ENCODE data around the gene SLC35F3. TPM values are rescaled to one million over a fixed set of nuclear protein-coding genes. Genes with fewer than 3 reads are reported as not detected.

Gene SLC35F3
- total RNA-seq, 1 experiment from 2014 or later, result 0.66 TPM

DNA sequence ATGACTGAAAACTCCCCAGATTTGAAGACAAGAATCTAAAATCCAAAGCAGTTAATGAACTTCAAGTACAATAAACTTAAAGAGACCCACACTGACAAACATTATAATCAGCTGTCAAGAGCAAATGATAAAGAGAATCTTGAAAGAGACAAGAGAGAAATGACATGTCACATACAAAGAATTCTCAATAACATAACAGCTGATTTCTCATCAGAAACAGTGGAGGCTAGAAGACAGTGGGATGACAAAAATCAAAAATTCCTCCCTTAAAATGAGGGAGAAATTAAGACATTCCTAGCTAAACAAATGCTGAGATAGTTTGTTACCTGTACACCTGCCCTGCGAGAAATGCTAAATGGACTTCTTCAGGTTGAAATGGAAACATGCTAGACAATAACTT is 432.8 kb downstream of the SLC35F3 start:
- Mint-ChIP-seq H3K9me3 (ENCODE audit: low read depth, unreplicated experiment) (peaks cover 12% of the 10 kb centered on the region), H3K4me1 (ENCODE audit: low read depth, unreplicated experiment) (no peaks in the 10 kb centered on the region), H3K36me3 (ENCODE audit: insufficient read depth, unreplicated experiment) (no peaks in the 10 kb centered on the region), H3K4me3 (ENCODE audit: low read depth, unreplicated experiment) (no peak overlapping the region), H3K27ac (ENCODE audit: unreplicated experiment) (no peak overlapping the region), H3K27me3 (ENCODE audit: unreplicated experiment) (peaks cover 9% of the 10 kb centered on the region)
- no TSS peak for BruUV-seq (replicated peaks)
- no peak for DNase-seq
- TF ChIP-seq, protein P1, sequence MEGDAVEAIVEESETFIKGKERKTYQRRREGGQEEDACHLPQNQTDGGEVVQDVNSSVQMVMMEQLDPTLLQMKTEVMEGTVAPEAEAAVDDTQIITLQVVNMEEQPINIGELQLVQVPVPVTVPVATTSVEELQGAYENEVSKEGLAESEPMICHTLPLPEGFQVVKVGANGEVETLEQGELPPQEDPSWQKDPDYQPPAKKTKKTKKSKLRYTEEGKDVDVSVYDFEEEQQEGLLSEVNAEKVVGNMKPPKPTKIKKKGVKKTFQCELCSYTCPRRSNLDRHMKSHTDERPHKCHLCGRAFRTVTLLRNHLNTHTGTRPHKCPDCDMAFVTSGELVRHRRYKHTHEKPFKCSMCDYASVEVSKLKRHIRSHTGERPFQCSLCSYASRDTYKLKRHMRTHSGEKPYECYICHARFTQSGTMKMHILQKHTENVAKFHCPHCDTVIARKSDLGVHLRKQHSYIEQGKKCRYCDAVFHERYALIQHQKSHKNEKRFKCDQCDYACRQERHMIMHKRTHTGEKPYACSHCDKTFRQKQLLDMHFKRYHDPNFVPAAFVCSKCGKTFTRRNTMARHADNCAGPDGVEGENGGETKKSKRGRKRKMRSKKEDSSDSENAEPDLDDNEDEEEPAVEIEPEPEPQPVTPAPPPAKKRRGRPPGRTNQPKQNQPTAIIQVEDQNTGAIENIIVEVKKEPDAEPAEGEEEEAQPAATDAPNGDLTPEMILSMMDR (IDR thresholded peaks at IDR 0.05; ENCODE audit: unreplicated experiment), result no peak
- CTCF ChIA-PET, result interaction anchor here (0.6 to 1.6 kb wide), 3 partner anchors 11 to 632 kb away, joined by 3 read pairs; no protein-coding TSS in a partner anchor
- intact Hi-C loops (cut with micrococcal nuclease; ENCODE audit: unreplicated experiment), result no loop called here

DNA sequence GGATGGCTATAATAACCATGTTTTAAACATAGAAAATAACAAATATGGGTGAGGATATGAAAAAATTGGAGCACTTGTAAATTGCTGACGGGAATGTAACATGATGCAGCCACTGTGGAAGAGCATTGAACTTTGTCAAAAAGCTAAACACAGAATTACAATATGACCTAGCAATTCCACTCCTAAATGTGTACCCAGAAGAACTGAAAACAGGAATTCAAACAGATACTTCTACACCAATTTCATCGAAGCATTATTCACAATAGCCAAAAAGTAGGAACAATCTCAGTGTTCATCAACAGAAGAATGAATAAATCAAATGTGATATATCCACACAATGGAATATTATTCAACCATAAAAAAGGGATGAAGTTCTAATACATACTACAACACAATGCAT is 436.1 kb downstream of the SLC35F3 start:
- Mint-ChIP-seq H3K9me3 (ENCODE audit: low read depth, unreplicated experiment) (peaks cover 12% of the 10 kb centered on the region), H3K27me3 (ENCODE audit: unreplicated experiment) (no peaks in the 10 kb centered on the region), H3K36me3 (ENCODE audit: insufficient read depth, unreplicated experiment) (no peaks in the 10 kb centered on the region), H3K4me3 (ENCODE audit: low read depth, unreplicated experiment) (no peak overlapping the region), H3K4me1 (ENCODE audit: low read depth, unreplicated experiment) (no peaks in the 10 kb centered on the region), H3K27ac (ENCODE audit: unreplicated experiment) (no peak overlapping the region)
- no TSS peak for BruUV-seq (replicated peaks)
- no peak for DNase-seq
- CTCF ChIA-PET, result no interaction called here
- TF ChIP-seq, protein P1 (IDR thresholded peaks at IDR 0.05; ENCODE audit: unreplicated experiment), result no peak
- intact Hi-C loops (cut with micrococcal nuclease; ENCODE audit: unreplicated experiment), result no loop called here

DNA sequence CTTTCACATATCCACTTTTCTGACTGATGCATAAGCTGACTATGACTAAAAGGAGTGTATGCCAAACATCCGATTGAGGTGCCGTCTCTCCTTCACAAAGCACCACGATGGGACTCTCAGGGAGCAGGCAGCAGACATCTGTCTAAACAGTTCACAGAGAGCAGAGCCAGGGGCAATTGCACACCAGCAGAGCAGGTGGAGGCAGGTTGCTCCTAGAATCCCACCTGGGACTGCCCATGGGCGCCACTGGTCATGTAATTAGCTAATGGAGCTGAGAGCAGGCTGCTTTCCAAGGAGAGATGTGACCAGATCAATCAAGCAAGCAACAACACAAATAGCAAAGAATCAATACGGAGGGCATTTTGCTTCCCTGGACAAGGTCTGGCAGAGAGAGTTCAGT is 438.3 kb downstream of the SLC35F3 start:
- DNase-seq, result no peak
- no peaks in the 10 kb centered on the region for H3K36me3 Mint-ChIP-seq (ENCODE audit: insufficient read depth, unreplicated experiment)
- H3K9me3 Mint-ChIP-seq (ENCODE audit: low read depth, unreplicated experiment), result peaks cover 4% of the 10 kb centered on the region
- H3K27ac Mint-ChIP-seq (ENCODE audit: unreplicated experiment), result no peak overlapping the region
- no peaks in the 10 kb centered on the region for H3K4me1 Mint-ChIP-seq (ENCODE audit: low read depth, unreplicated experiment)
- H3K27me3 Mint-ChIP-seq (ENCODE audit: unreplicated experiment), result no peaks in the 10 kb centered on the region
- BruUV-seq (replicated peaks), result no TSS peak
- intact Hi-C loops (cut with micrococcal nuclease; ENCODE audit: unreplicated experiment), result no loop called here
- TF ChIP-seq, protein P1 (IDR thresholded peaks at IDR 0.05; ENCODE audit: unreplicated experiment), result no peak
- H3K4me3 Mint-ChIP-seq (ENCODE audit: low read depth, unreplicated experiment), result no peak overlapping the region
- CTCF ChIA-PET, result no interaction called here

DNA sequence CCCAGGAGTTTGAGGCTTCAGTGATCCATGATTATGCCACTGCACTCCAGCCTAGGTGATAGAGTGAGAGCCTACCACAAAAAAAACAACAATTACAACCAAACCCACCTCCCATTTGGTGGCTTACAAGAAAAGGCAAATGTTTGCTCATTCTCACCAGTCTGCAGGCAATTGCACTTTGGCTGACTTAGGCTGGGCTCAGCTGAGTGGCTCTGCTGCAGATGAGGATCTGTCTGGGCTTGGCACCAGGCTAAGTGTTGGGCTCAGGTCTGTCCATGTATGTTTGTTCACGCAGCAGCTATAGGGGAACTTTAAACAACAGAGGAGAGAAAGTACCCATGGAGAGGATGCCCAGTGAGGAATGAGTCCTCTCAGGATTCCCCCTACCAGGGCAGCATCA is 440.8 kb downstream of the SLC35F3 start:
- BruUV-seq (replicated peaks), result no TSS peak
- Mint-ChIP-seq H3K36me3 (ENCODE audit: insufficient read depth, unreplicated experiment) (no peaks in the 10 kb centered on the region), H3K4me3 (ENCODE audit: low read depth, unreplicated experiment) (no peak overlapping the region), H3K4me1 (ENCODE audit: low read depth, unreplicated experiment) (no peaks in the 10 kb centered on the region), H3K27ac (ENCODE audit: unreplicated experiment) (no peak overlapping the region), H3K27me3 (ENCODE audit: unreplicated experiment) (peaks cover 11% of the 10 kb centered on the region), H3K9me3 (ENCODE audit: low read depth, unreplicated experiment) (peaks cover 2% of the 10 kb centered on the region)
- intact Hi-C loops (cut with micrococcal nuclease; ENCODE audit: unreplicated experiment), result no loop called here
- TF ChIP-seq, protein P1 (IDR thresholded peaks at IDR 0.05; ENCODE audit: unreplicated experiment), result no peak
- DNase-seq, result no peak
- CTCF ChIA-PET, result no interaction called here
